PFSK-1 (cell line): Measurements from ENCODE around the gene PKD1L1.

Experiments
- FOXP2 ChIP-seq: optimal IDR thresholded peaks from 2 replicates; pipeline ENCODE3; 2011; ENCODE audit warnings: borderline replicate concordance, control low read depth, inconsistent platforms; ENCODE audit not compliant: insufficient read depth; ENCODE audit errors: extremely low read length, extremely low read depth
- POLR2AphosphoS5 ChIP-seq: IDR thresholded peaks from 2 replicates; pipeline ENCODE4 v1.6.1; 2012; ENCODE audit warnings: low read depth, mild to moderate bottlenecking, control low read depth, low read length, moderate library complexity
- REST ChIP-seq, 2 experiments: IDR thresholded peaks; 2 replicates each; pipeline versions ENCODE4 v1.6.1 to v1.8.0; 2011 to 2012; ENCODE audit warnings: low read depth in 2 of 2, low read length in 2 of 2, control low read depth in 1 of 2, inconsistent platforms in 1 of 2, mild to moderate bottlenecking in 1 of 2, moderate library complexity in 1 of 2; ENCODE audit not compliant: insufficient read depth in 1 of 2
- SIN3A ChIP-seq: IDR thresholded peaks from 2 replicates; pipeline ENCODE4 v1.6.1; 2012; ENCODE audit warnings: mild to moderate bottlenecking, low read length, moderate library complexity, borderline replicate concordance; ENCODE audit not compliant: insufficient read depth
- TAF1 ChIP-seq: IDR thresholded peaks from 2 replicates; pipeline ENCODE4 v1.6.1; 2012; ENCODE audit warnings: low read length, control low read depth, borderline replicate concordance; ENCODE audit not compliant: insufficient read depth

PKD1L1 gene

GRCh38 chr7:47873762-47874161 is 74.5 kb downstream of the PKD1L1 start:
- TF ChIP-seq POLR2AphosphoS5 (no peak), SIN3A (no peak), TAF1 (no peak), REST (IDR thresholded peaks at IDR 0.05; ENCODE audit: insufficient read depth in 1 of 2, low read depth in 2 of 2, low read length in 2 of 2) (no peak), FOXP2 (no peak)

GRCh38 chr7:47867286-47867685 is 81.0 kb downstream of the PKD1L1 start:
- TF ChIP-seq FOXP2 (no peak), TAF1 (no peak), SIN3A (no peak), REST (IDR thresholded peaks at IDR 0.05; ENCODE audit: insufficient read depth in 1 of 2, low read depth in 2 of 2, low read length in 2 of 2) (no peak), POLR2AphosphoS5 (no peak)

GRCh38 chr7:47866120-47866519 is 82.1 kb downstream of the PKD1L1 start:
- TF ChIP-seq FOXP2 = no peak
- TF ChIP-seq TAF1 = no peak
- no peak for TF ChIP-seq POLR2AphosphoS5
- no peak for TF ChIP-seq REST (IDR thresholded peaks at IDR 0.05; ENCODE audit: insufficient read depth in 1 of 2, low read depth in 2 of 2, low read length in 2 of 2)
- no peak for TF ChIP-seq SIN3A

GRCh38 chr7:47852330-47853245 is 95.7 kb downstream of the PKD1L1 start:
- no peak for TF ChIP-seq REST (IDR thresholded peaks at IDR 0.05; ENCODE audit: insufficient read depth in 1 of 2, low read depth in 2 of 2, low read length in 2 of 2)
- no peak for TF ChIP-seq TAF1
- no peak for TF ChIP-seq FOXP2
- TF ChIP-seq POLR2AphosphoS5 = no peak
- TF ChIP-seq SIN3A = no peak
